OCI-LY7 (cell line): ENCODE measurements around the gene KIF6.

Experiments used
- EZH2phosphoT487 ChIP-seq: fragments of 200-600 bp; sonication (generic); IDR thresholded peaks from 2 replicates; pipeline ENCODE4 v1.6.1; 2018; ENCODE audit warnings: low read depth, borderline replicate concordance, mild to moderate bottlenecking, mixed run types, antibody characterized with exemption, low read length, moderate library complexity, mixed read lengths
- TF ChIP-seq, protein P1 (sequence below): fragments of 200-600 bp; sonication (generic); conservative IDR thresholded peaks from 2 replicates; pipeline ENCODE4 v1.5.1; 2014; ENCODE audit warnings: mild to moderate bottlenecking, antibody characterized with exemption, low read length, moderate library complexity, mixed read lengths

DNA sequence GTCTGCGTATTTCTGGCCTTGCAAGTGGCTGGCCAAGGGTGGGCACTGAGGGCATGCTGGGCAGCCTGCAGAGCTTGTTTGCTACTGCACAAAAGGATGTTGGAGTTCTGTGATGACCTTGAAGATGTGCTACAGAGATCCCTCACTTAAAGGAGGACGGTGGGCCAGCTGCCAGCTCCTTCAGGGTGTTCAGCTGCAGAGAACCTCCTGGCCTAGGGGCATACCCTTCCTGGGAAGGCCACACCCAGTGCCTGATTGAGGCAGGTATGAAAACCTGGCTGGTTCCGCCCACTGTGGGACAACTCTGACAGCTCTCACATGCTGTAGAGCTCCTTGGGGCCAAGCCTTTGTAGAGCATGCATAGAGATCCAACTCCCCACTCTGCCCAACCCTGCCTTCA is 408.0 kb downstream of the KIF6 start:
- TF ChIP-seq, protein P1, sequence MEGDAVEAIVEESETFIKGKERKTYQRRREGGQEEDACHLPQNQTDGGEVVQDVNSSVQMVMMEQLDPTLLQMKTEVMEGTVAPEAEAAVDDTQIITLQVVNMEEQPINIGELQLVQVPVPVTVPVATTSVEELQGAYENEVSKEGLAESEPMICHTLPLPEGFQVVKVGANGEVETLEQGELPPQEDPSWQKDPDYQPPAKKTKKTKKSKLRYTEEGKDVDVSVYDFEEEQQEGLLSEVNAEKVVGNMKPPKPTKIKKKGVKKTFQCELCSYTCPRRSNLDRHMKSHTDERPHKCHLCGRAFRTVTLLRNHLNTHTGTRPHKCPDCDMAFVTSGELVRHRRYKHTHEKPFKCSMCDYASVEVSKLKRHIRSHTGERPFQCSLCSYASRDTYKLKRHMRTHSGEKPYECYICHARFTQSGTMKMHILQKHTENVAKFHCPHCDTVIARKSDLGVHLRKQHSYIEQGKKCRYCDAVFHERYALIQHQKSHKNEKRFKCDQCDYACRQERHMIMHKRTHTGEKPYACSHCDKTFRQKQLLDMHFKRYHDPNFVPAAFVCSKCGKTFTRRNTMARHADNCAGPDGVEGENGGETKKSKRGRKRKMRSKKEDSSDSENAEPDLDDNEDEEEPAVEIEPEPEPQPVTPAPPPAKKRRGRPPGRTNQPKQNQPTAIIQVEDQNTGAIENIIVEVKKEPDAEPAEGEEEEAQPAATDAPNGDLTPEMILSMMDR: no peak
- TF ChIP-seq EZH2phosphoT487: no peak
